ENCODE data around the gene ACTN3.

DNA sequence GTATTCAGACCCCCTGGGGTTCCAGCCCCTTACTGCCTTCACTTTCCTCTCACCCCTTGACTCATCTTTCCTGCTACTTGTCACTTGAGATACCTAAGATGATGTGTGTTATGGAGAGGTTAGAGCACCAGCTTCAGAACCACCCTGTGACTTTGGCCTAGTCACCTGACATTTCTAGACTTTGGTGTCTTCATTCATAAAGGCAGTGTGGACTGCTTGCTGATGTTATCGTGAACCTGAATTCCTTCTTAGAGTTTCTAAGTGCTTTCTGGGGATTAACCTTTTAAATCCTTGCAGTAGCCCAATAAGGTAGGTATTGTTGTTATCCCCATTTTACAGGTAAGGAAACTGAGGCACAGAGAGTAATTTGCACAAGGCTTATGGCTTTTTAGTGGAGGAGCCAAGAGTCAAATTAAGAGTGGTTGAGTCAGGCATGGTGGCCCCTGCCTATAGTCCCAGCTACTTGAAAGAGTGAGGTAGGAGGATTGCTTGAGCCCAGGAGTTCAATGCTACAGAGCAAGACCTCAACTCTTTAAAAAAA lies 41.4 kb upstream of the ACTN3 start:
- TF ChIP-seq EZH2phosphoT487 (IDR thresholded peaks at IDR 0.05; ENCODE audit: insufficient read depth, low read depth) (no peak), EZH2 (IDR thresholded peaks at IDR 0.05; ENCODE audit: insufficient read depth, poor library complexity, severe bottlenecking) (no peak)

All from GM23248 (cell line).